HG02943 (cell line): ENCODE results near the gene MEGF9.
"Not testable (repeated sequence)": the region's sequence is repeated elsewhere in the genome, so short reads cannot be mapped to it uniquely, and the experiment has no call there.

Experiments used
- ATAC-seq: cut with Tn5 transposase; IDR thresholded peaks from one replicate; pipeline ENCODE4 v1.9.1; 2021; ENCODE audit warnings: mild to moderate bottlenecking, low read depth, moderate library complexity; ENCODE audit not compliant: unreplicated experiment

The MEGF9 gene

GRCh38 chr9:120628925-120629497 is 85.3 kb downstream of the MEGF9 start:
- not testable (repeated sequence) for ATAC-seq

- ATAC-seq = no peak
These were observed 85.9 kb downstream of the MEGF9 start for GRCh38 chr9:120628207-120628924.

- no peak for ATAC-seq
These were observed 87.2 kb downstream of the MEGF9 start for GRCh38 chr9:120627073-120627472.

- ATAC-seq = no peak
These were observed 87.8 kb downstream of the MEGF9 start for GRCh38 chr9:120626512-120626911.

GRCh38 chr9:120625222-120625621 is 89.0 kb downstream of the MEGF9 start:
- ATAC-seq = no peak

GRCh38 chr9:120622790-120623189 is 91.5 kb downstream of the MEGF9 start:
- ATAC-seq = no peak

GRCh38 chr9:120621941-120622340 is 92.3 kb downstream of the MEGF9 start:
- ATAC-seq = no peak

- ATAC-seq = no peak
These were observed 94.3 kb downstream of the MEGF9 start for GRCh38 chr9:120619751-120620655.

GRCh38 chr9:120616966-120617935 is 97.0 kb downstream of the MEGF9 start:
- no peak for ATAC-seq

- ATAC-seq = no peak
These were observed 102.1 kb downstream of the MEGF9 start for GRCh38 chr9:120612218-120612617.

- no peak for ATAC-seq
These were observed 102.6 kb downstream of the MEGF9 start for GRCh38 chr9:120611690-120612068.

GRCh38 chr9:120610975-120611689 is 103.1 kb downstream of the MEGF9 start:
- ATAC-seq = no peak

- ATAC-seq = no peak
These were observed 104.6 kb downstream of the MEGF9 start for GRCh38 chr9:120609636-120610035.

- no peak for ATAC-seq
These were observed 105.8 kb downstream of the MEGF9 start for GRCh38 chr9:120608421-120608820.

- no peak for ATAC-seq
These were observed 110.7 kb downstream of the MEGF9 start for GRCh38 chr9:120603591-120603990.

- ATAC-seq = no peak
These were observed 111.3 kb downstream of the MEGF9 start for GRCh38 chr9:120603010-120603409.

GRCh38 chr9:120593955-120594277 is 120.4 kb downstream of the MEGF9 start:
- no peak for ATAC-seq

GRCh38 chr9:120593250-120593954 is 120.9 kb downstream of the MEGF9 start:
- no peak for ATAC-seq

- ATAC-seq = no peak
These were observed 122.1 kb downstream of the MEGF9 start for GRCh38 chr9:120592210-120592609.
